NB4 (cell line): ENCODE results near the gene TMEM63A.

Experiments used
- POLR2A ChIP-seq: IDR thresholded peaks from 2 replicates; pipeline ENCODE4 v1.6.1; 2011; ENCODE audit warnings: mild to moderate bottlenecking; ENCODE audit not compliant: insufficient read length; ENCODE audit errors: extremely low read depth
- TF ChIP-seq, protein P1 (sequence below): IDR thresholded peaks from one replicate; pipeline ENCODE4 v1.5.1; 2012; ENCODE audit warnings: low read depth, low read length

DNA sequence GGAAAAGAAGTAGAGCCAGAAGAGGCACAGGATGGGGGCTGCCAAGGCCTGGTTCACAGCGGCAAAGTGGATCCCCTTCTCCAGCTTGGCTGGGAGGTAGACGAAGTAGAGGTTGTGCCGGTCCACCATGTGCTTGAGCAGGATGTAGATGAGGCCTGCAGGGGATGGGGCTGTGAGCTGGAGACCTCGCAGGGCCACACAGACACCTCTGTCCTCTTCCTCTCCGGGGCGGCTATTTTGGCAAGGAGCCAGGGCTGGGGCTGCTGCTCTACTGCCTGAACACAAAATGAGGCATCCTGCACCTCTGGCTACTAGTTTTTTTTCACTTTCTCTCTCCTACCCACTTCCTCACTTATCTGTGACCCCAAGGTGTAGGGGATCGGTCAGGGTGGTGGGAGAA lies 32.3 kb downstream of the TMEM63A start:
- TF ChIP-seq, protein P1, sequence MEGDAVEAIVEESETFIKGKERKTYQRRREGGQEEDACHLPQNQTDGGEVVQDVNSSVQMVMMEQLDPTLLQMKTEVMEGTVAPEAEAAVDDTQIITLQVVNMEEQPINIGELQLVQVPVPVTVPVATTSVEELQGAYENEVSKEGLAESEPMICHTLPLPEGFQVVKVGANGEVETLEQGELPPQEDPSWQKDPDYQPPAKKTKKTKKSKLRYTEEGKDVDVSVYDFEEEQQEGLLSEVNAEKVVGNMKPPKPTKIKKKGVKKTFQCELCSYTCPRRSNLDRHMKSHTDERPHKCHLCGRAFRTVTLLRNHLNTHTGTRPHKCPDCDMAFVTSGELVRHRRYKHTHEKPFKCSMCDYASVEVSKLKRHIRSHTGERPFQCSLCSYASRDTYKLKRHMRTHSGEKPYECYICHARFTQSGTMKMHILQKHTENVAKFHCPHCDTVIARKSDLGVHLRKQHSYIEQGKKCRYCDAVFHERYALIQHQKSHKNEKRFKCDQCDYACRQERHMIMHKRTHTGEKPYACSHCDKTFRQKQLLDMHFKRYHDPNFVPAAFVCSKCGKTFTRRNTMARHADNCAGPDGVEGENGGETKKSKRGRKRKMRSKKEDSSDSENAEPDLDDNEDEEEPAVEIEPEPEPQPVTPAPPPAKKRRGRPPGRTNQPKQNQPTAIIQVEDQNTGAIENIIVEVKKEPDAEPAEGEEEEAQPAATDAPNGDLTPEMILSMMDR = no peak
- no peak for TF ChIP-seq POLR2A
